ENCODE results near the gene COTL1. TPM values are rescaled to one million over a fixed set of nuclear protein-coding genes. Genes with fewer than 3 reads are reported as not detected.
A peak's percentile ranks its signal among the peaks of the same experiment; 100 is the strongest.

The COTL1 gene
- total RNA-seq, 1 donor from 2014 or later, result 152 TPM

DNA sequence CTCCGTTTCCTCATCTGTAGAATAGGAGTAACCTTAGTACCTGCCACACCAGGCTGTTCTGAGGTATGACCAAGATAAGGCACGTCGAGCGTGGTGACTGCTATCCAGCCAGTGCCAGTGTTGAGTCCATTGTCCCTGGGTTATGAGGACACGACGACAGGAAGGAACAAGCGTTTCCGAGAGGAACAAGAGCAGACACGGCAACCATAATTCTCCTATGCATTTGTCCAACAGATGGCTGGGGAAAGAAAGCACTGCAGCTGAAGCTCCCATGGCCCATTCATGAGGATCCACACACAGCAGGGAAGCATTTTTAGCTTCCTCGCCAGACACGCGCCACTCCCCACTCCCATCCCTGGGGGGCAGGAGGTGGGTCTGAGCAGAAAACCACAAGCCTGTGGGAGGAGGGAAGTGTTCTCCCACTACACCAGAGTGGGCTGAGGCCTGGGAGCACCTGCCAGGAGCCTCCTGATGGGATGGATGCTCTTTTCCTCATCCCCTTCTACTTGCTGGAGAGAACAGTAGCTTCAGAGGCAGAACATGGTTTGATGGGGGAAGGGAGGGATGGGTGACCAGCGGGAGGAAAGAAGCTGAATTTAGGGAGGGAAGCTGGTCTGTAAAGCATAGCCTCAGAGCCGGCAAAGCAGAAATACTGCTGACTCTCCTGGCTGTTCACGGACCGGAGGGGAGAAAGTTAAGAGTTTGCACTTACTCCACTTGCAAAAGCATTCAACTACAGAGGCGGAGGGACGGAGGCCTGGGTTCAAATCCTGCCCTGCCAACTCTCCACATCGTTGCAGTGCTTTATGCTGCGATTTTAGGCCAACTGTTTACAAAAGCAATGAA, 2.7 kb downstream of the COTL1 start:
- peak; percentile 49 to 68 for DNase-seq (ENCODE audit: low read depth in 2 of 2)

DNA sequence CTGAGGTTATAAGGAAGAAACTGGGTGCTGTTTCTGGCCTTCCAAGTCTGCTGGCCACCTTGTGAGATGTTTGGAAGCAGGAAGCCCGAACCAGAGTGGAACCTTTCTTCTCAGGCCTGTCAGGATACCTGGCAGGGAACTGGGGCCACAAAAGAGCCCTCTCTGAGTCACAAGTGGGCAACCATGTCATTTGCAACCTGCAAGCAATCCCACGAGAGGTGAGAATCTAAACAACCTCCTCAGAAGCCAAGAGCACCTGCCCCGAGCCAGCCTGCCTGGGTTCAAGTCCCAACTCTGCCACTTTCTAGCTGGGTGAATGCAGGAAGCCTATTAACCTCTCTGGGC, 3.3 kb downstream of the COTL1 start:
- DNase-seq (ENCODE audit: low read depth in 2 of 2), result no peak

DNA sequence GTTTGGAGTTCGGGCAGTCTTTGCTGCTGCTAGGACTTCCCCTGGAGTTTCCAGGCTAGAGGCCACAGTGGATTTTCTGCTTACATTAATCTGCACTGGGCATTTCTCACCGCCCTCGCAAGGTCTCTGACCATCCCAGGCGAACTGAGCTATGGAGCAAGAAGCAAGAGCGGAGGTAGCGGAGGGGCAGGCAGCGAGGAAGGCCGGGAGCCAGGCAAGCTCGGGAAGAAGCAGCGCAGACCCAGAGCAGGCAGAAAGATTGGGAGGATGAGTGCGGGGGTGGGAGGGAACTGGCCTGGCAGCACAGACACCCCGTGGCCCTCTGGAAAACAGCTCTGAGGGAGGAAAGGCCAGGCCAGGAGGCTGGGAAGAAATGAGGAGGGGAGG, 3.8 kb downstream of the COTL1 start:
- no peak for DNase-seq (ENCODE audit: low read depth in 2 of 2)

- no peak for DNase-seq (ENCODE audit: low read depth in 2 of 2)
Observed at GRCh38 chr16:84613408-84614072, 4.3 kb downstream of the COTL1 start.

DNA sequence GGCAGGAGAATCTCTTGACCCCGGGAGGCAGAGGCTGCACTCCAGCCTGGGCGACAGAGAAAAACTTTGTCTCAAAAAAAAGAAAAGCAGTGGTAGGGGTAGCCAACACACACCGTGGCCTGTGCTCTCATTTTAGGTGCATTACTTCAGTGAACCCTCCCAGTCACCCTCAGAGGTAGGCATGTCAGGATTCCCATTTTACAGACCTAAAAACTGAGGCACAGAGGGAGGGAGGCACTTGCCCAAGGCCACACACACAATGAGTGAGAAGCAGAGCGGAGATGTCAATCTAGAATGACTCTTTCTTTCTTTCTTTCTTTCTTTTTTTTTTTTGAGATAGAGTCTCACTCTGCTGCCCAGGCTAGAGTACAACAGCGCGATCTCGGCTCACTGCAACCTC, 5.2 kb downstream of the COTL1 start:
- DNase-seq (ENCODE audit: low read depth in 2 of 2), result no peak

- DNase-seq (ENCODE audit: low read depth in 2 of 2), result no peak
Observed at GRCh38 chr16:84611041-84611440, 6.8 kb downstream of the COTL1 start.

DNA sequence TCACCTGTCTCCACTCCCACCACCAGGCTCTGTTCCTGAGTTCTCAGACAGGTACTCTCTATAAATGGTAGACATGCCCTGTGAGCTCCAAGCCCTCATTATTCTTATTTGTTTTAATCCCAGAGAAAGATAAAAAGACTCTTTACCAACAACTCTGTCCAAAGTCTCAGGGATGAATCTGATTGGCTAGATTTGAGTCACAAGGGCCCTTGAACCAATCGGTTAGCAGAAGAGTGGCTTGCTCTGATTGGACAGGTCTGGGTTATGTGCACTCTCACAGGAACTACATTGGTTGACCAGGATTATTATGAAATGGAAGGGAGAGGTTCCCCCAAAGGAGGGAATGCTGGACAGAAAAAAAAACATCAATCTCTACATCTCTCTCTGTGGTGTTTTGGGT, 7.5 kb downstream of the COTL1 start:
- no peak for DNase-seq (ENCODE audit: low read depth in 2 of 2)

DNA sequence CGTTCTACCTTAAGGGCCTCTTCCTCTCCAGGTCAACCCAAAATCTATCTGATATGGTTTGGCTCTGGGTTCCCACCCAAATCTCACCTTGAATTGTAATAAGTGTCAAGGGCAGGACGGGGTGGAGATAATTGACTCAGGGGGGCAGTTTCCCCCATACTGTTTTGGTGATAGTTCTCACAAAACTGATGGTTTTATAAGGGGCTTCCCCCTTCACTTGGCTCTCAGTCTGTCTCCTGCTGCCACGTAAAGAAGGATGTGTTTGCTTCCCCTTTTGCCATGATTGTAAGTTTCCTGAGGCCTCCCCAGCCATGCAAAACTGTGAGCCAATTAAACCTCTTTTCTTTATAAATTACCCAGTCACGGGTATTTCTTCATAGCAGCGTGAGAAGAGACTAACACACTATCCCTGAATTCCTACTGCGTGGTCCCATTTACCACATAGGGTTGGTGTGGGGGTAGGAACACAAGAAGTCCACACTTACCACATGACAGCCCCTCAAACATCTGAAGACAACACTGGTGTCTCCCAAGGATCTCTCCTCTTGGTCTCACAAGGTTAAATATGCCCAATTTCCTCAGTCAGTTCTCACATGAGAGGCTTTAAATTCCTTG, 8.2 kb downstream of the COTL1 start:
- no peak for DNase-seq (ENCODE audit: low read depth in 2 of 2)

- DNase-seq (ENCODE audit: low read depth in 2 of 2), result no peak
Observed at GRCh38 chr16:84608282-84608681, 9.6 kb downstream of the COTL1 start.

- DNase-seq (ENCODE audit: low read depth in 2 of 2), result no peak
Observed at GRCh38 chr16:84607694-84608093, 10.2 kb downstream of the COTL1 start.

DNA sequence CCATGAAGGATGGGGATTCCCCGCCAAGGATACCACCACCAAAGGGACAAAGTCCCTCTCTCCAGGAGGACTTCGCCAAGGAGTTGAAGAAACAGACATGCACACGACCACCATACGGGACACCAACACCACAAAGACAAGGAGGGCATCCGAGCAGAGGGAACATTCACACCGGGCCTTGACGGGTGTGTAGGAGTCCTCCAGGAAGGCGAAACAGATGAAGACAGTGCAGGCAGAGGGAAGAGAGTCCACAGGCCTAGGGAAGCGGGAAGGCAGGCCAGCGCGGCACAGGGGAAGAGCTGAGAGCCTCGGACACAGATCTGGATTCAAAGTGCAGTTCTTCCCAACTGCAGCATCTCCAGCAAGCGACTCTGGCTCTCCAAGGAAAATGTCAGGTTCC, 10.8 kb downstream of the COTL1 start:
- no peak for DNase-seq (ENCODE audit: low read depth in 2 of 2)

DNA sequence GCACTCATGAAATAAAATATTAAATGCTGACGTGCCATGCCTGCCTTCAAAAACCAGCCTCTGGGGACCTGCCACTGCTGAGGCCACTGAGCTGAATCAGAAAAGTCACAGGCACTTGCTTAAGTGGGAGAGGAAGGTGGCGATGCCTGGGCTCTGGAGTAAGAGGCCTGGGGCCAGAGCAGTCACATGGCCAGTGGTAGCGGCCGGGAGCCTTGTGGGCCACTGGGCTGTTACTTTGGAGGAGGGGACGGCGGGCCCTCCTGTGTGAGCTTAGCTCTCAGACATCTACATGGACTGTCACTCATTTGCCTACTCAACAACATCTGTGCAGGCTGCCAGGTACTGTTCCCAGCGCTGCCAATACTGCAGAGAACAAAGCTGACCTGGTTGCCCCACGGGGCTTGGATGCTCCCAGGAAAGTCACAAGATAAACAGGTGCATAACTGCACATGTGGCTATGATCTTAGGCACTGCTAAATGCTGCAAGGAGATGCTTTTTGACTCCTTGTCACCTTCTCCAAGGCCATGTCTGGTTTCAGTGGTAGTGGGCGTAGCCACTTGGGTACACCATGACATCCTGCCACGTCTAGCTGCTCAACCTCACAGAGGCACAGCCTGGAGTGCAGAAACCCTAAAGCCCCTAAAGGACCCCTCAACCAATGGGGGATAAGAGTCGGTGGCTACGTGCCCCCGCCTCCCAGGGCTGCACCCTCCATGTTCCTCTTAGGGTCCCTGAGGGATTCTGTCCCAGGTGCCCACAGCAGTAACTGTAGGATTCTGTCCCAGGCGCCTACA, 11.6 kb downstream of the COTL1 start:
- DNase-seq (ENCODE audit: low read depth in 2 of 2), result no peak

DNA sequence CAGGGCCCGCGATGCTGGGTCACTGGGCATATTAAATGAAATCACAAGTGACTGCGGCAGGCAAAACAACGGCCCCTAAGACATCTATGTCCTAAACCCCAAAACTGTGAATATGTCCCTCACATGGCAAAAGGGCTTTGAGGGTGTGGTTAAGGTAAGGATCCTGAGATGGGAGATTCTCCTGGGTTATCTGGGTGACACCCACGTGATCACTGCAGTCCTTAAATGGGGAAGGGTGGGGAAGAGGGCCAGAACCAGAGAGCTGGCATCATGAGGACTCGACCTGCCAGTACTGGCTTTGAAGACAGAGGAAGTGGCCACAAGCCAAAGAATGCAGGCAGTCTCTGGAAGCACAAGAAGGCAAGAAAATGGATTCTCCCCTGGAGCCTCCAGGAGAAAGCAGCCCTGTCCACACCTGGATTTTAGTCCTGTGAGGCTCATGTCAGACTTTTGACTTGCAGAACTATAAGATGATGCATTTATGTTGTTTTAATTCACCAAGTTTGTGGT, 12.5 kb downstream of the COTL1 start:
- no peak for DNase-seq (ENCODE audit: low read depth in 2 of 2)

DNA sequence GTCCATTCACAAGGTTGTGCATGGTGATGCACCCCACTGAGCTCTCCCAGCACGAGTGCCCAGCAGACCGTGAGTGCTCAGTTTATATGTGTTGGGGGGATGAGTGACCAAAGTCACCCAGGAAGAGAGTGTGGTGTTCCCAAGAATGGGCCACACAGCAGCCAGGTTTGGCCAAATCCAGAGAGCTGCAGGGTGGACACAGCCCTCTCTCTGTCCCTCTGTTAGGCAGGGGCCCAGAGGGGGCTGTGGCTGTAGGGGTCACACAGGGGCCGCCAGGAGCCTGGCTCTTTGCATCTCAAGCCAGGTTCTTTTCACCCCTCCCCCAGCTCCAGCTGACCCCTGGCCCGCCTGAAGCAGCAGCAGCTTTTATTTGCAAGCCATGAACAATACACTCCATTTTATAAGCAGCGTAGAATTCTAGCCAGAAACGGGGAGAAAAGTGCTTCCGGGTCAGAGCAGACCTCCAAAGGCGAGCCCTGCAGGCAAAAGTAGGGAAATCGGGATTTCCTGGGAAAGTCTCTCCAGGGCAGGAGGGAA, 13.3 kb downstream of the COTL1 start:
- no peak for DNase-seq (ENCODE audit: low read depth in 2 of 2)

DNA sequence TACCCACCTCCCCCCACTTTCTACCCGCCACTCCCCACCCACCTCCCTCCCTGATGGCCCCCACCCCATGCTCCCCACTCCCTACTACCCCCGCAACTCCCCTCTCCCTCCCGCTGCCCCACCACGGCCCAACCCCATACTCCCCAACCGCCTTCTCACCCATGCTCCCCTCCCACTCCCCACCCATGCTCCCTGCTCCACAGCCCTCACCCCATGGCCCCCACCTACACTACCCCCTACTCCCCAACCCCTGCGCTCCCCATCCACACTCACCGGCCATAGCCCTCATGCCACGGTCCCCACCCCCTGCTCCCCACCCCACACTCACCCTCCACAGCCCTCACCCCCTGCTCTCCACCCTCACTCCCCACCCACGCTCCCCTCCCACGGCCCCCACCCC, 13.9 kb downstream of the COTL1 start:
- DNase-seq (ENCODE audit: low read depth in 2 of 2), result no peak

GRCh38 chr16:84603140-84603816, 14.6 kb downstream of the COTL1 start:
- peak; percentile 77 to 94 for DNase-seq (ENCODE audit: low read depth in 2 of 2)

DNA sequence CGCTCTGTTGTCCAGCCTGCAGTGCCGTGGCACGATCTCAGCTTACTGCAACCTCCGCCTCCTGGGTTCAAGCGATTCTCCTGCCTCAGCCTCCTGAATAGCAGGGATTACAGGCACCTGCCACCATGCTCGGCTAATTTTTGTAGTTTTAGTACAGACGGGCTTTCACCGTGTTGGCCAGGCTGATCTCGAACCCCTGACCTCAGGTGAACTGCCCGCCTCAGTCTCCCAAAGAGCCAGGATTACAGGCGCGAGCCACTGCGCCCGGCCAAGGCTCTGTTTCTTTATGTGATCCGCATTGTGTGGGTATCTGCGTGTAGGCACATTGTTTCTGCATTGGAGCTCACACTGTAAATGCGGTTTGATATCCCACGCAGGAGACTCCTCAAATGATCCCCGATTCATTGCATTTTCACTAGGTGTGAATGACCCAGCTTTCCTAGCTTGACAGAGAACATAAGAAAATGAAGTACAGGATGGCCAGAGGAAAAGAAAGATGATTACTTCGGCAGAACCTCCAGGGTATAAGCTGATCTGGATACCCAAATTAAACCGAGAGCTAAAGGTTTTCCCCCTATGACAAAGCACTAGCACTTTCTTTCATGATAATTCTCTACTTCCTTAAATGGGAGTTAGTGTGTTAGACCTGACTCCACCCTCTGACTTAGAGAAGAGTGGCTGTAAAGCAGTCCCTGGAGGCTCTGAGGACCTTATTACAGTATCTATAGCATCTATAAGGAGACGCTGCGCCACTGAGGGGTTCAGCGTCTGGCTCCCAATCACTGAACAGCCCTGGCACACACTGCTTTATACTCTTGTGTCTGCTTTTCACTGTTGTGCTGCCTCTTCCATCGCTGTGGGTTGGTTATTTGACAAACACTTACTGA, 17.3 kb downstream of the COTL1 start:
- no peak for DNase-seq (ENCODE audit: low read depth in 2 of 2)

GRCh38 chr16:84599521-84600202, 18.2 kb downstream of the COTL1 start:
- peak; percentile 77 to 88 for DNase-seq (ENCODE audit: low read depth in 2 of 2)

GRCh38 chr16:84598360-84598759, 19.5 kb downstream of the COTL1 start:
- peak in 1 of 2 donors; percentile 32 for DNase-seq (ENCODE audit: low read depth in 2 of 2)
